ENCODE data around the gene DNAJC16.

Gene DNAJC16

GRCh38 chr1:15622712-15623373 lies 96.2 kb downstream of the DNAJC16 start:
- DNase-seq = no peak
- Histone ChIP-seq H3K9me3 (replicated peaks; ENCODE audit: insufficient read depth, low read length) (no peaks in the 10 kb centered on the region), H3K4me2 (ENCODE audit: low read depth, low read length) (no peak overlapping the region), H3K4me3 (ENCODE audit: low read length) (no peak overlapping the region), H3K9ac (ENCODE audit: low read length) (no peak overlapping the region), H4K20me1 (ENCODE audit: insufficient read depth, low read length) (peaks cover 25% of the 10 kb centered on the region), H3K4me1 (ENCODE audit: low read length) (peaks cover 21% of the 10 kb centered on the region), H3K79me2 (ENCODE audit: low read length) (peaks cover 100% of the 10 kb centered on the region), H2AFZ (ENCODE audit: low read length) (no peak overlapping the region), H3K27me3 (replicated peaks; ENCODE audit: insufficient read depth, low read length) (no peaks in the 10 kb centered on the region), H3K36me3 (replicated peaks; ENCODE audit: insufficient read depth, low read length) (peaks cover 7% of the 10 kb centered on the region; the same call in 1 of the 2 replicates), H3F3A (ENCODE audit: insufficient read depth, low read length) (peaks cover 11% of the 10 kb centered on the region), H3K9me2 (replicated peaks; ENCODE audit: insufficient read depth, low read length) (no peaks in the 10 kb centered on the region), H3K27ac (ENCODE audit: low read length) (no peak overlapping the region)
- TF ChIP-seq EZH2phosphoT487 (IDR thresholded peaks at IDR 0.05; ENCODE audit: low read length) (no peak), EZH2 (optimal IDR thresholded peaks at IDR 0.05; ENCODE audit: low read depth, low read length) (no peak)
- TF ChIP-seq, protein P1, sequence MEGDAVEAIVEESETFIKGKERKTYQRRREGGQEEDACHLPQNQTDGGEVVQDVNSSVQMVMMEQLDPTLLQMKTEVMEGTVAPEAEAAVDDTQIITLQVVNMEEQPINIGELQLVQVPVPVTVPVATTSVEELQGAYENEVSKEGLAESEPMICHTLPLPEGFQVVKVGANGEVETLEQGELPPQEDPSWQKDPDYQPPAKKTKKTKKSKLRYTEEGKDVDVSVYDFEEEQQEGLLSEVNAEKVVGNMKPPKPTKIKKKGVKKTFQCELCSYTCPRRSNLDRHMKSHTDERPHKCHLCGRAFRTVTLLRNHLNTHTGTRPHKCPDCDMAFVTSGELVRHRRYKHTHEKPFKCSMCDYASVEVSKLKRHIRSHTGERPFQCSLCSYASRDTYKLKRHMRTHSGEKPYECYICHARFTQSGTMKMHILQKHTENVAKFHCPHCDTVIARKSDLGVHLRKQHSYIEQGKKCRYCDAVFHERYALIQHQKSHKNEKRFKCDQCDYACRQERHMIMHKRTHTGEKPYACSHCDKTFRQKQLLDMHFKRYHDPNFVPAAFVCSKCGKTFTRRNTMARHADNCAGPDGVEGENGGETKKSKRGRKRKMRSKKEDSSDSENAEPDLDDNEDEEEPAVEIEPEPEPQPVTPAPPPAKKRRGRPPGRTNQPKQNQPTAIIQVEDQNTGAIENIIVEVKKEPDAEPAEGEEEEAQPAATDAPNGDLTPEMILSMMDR (IDR thresholded peaks at IDR 0.05; ENCODE audit: low read length) = no peak

GRCh38 chr1:15623435-15623834 lies 96.8 kb downstream of the DNAJC16 start:
- DNase-seq = no peak
- Histone ChIP-seq H3K36me3 (replicated peaks; ENCODE audit: insufficient read depth, low read length) (peaks cover 7% of the 10 kb centered on the region; the same call in 1 of the 2 replicates), H3K4me2 (ENCODE audit: low read depth, low read length) (no peak overlapping the region), H3K9ac (ENCODE audit: low read length) (no peak overlapping the region), H3K27me3 (replicated peaks; ENCODE audit: insufficient read depth, low read length) (no peaks in the 10 kb centered on the region), H3F3A (ENCODE audit: insufficient read depth, low read length) (peaks cover 5% of the 10 kb centered on the region), H3K79me2 (ENCODE audit: low read length) (peaks cover 100% of the 10 kb centered on the region), H3K27ac (ENCODE audit: low read length) (no peak overlapping the region), H3K9me3 (replicated peaks; ENCODE audit: insufficient read depth, low read length) (no peaks in the 10 kb centered on the region), H4K20me1 (ENCODE audit: insufficient read depth, low read length) (peaks cover 25% of the 10 kb centered on the region), H2AFZ (ENCODE audit: low read length) (no peak overlapping the region), H3K4me1 (ENCODE audit: low read length) (peaks cover 21% of the 10 kb centered on the region), H3K9me2 (replicated peaks; ENCODE audit: insufficient read depth, low read length) (no peaks in the 10 kb centered on the region), H3K4me3 (ENCODE audit: low read length) (no peak overlapping the region)
- TF ChIP-seq EZH2 (optimal IDR thresholded peaks at IDR 0.05; ENCODE audit: low read depth, low read length) = no peak
- TF ChIP-seq EZH2phosphoT487 (IDR thresholded peaks at IDR 0.05; ENCODE audit: low read length) = no peak
- TF ChIP-seq, protein P1 (IDR thresholded peaks at IDR 0.05; ENCODE audit: low read length) = no peak

GRCh38 chr1:15624133-15624714 lies 97.6 kb downstream of the DNAJC16 start:
- TF ChIP-seq EZH2 (optimal IDR thresholded peaks at IDR 0.05; ENCODE audit: low read depth, low read length) (no peak), EZH2phosphoT487 (IDR thresholded peaks at IDR 0.05; ENCODE audit: low read length) (no peak)
- TF ChIP-seq, protein P1 (IDR thresholded peaks at IDR 0.05; ENCODE audit: low read length) = no peak
- peaks cover 7% of the 10 kb centered on the region; the same call in 1 of the 2 replicates for H3K36me3 ChIP-seq (replicated peaks; ENCODE audit: insufficient read depth, low read length)
- no peak overlapping the region for H3K4me3 ChIP-seq (ENCODE audit: low read length)
- no peak overlapping the region for H2AFZ ChIP-seq (ENCODE audit: low read length)
- H3K4me2 ChIP-seq (ENCODE audit: low read depth, low read length) = no peak overlapping the region
- DNase-seq = no peak
- H3K79me2 ChIP-seq (ENCODE audit: low read length) = peaks cover 100% of the 10 kb centered on the region
- no peaks in the 10 kb centered on the region for H3K27me3 ChIP-seq (replicated peaks; ENCODE audit: insufficient read depth, low read length)
- H3K9ac ChIP-seq (ENCODE audit: low read length) = no peak overlapping the region
- H3F3A ChIP-seq (ENCODE audit: insufficient read depth, low read length) = no peaks in the 10 kb centered on the region
- H3K9me2 ChIP-seq (replicated peaks; ENCODE audit: insufficient read depth, low read length) = no peaks in the 10 kb centered on the region
- peaks cover 21% of the 10 kb centered on the region for H3K4me1 ChIP-seq (ENCODE audit: low read length)
- peaks cover 25% of the 10 kb centered on the region for H4K20me1 ChIP-seq (ENCODE audit: insufficient read depth, low read length)
- H3K27ac ChIP-seq (ENCODE audit: low read length) = no peak overlapping the region
- H3K9me3 ChIP-seq (replicated peaks; ENCODE audit: insufficient read depth, low read length) = no peaks in the 10 kb centered on the region

Measured in MM.1S (cell line).